ENCODE data around the gene CHDH. TPM values are rescaled to one million over a fixed set of nuclear protein-coding genes. Genes with fewer than 3 reads are reported as not detected.

CHDH gene
- polyA plus RNA-seq, 3 donors: not detected

GRCh38 chr3:53860196-53860595 lies 14.0 kb upstream of the CHDH start:
- Histone ChIP-seq H3K4me3 (replicated peaks in 1 of 3; ENCODE audit: low read depth in 2 of 3, low read length in 3 of 3) (no peak overlapping the region), H3K9me3 (replicated peaks in 1 of 2; ENCODE audit: control insufficient read depth in 1 of 2, insufficient read depth in 1 of 2, low read length in 2 of 2) (no peaks in the 10 kb centered on the region), H3K79me2 (ENCODE audit: insufficient read depth, low read length) (no peaks in the 10 kb centered on the region), H4K20me1 (ENCODE audit: insufficient read depth, low read length) (no peaks in the 10 kb centered on the region), H3K4me1 (ENCODE audit: control insufficient read depth in 1 of 2, insufficient read depth in 2 of 2, low read length in 2 of 2) (no peaks in the 10 kb centered on the region), H3K4me2 (replicated peaks; ENCODE audit: extremely low read depth, low read length, poor library complexity, severe bottlenecking) (no peak overlapping the region), H3K36me3 (replicated peaks in 1 of 2; ENCODE audit: control insufficient read depth in 1 of 2, insufficient read depth in 2 of 2, low read length in 2 of 2) (peaks cover 17 to 65% of the 10 kb centered on the region in 2 donors), H3K9ac (ENCODE audit: insufficient read depth, low read length, poor library complexity, severe bottlenecking) (no peak overlapping the region), H3K27ac (ENCODE audit: low read depth in 1 of 2, low read length in 2 of 2) (no peak overlapping the region), H3K27me3 (ENCODE audit: control insufficient read depth in 2 of 2, insufficient read depth in 2 of 2, low read length in 2 of 2) (peaks cover 0 to 2% of the 10 kb centered on the region in 2 donors), H2AFZ (ENCODE audit: insufficient read depth, low read depth, low read length, poor library complexity, severe bottlenecking) (no peak overlapping the region)
- peaks cover 6% of the 10 kb centered on the region for H3K4me1 Mint-ChIP-seq
- peaks cover 34 to 54% of the 10 kb centered on the region in 2 donors for H3K36me3 Mint-ChIP-seq
- H3K4me3 Mint-ChIP-seq: no peak overlapping the region
- 88% methylated on average over 2 of the region's 4 CpGs for WGBS (ENCODE audit: insufficient coverage)
- no peak for DNase-seq
- peaks cover 3 to 7% (median 4%) of the 10 kb centered on the region in 3 donors for H3K27me3 Mint-ChIP-seq (ENCODE audit: low read depth in 3 of 3)
- no peak overlapping the region for H3K27ac Mint-ChIP-seq
- intact Hi-C loops (cut with micrococcal nuclease): no loop called here
- no peaks in the 10 kb centered on the region for H3K9me3 Mint-ChIP-seq
- TF ChIP-seq, protein P1, sequence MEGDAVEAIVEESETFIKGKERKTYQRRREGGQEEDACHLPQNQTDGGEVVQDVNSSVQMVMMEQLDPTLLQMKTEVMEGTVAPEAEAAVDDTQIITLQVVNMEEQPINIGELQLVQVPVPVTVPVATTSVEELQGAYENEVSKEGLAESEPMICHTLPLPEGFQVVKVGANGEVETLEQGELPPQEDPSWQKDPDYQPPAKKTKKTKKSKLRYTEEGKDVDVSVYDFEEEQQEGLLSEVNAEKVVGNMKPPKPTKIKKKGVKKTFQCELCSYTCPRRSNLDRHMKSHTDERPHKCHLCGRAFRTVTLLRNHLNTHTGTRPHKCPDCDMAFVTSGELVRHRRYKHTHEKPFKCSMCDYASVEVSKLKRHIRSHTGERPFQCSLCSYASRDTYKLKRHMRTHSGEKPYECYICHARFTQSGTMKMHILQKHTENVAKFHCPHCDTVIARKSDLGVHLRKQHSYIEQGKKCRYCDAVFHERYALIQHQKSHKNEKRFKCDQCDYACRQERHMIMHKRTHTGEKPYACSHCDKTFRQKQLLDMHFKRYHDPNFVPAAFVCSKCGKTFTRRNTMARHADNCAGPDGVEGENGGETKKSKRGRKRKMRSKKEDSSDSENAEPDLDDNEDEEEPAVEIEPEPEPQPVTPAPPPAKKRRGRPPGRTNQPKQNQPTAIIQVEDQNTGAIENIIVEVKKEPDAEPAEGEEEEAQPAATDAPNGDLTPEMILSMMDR (IDR thresholded peaks at IDR 0.05): no peak

GRCh38 chr3:53859178-53859577 lies 13.0 kb upstream of the CHDH start:
- Mint-ChIP-seq H3K9me3 (no peaks in the 10 kb centered on the region), H3K4me1 (peaks cover 6% of the 10 kb centered on the region), H3K27me3 (ENCODE audit: low read depth in 3 of 3) (peaks cover 3 to 10% (median 4%) of the 10 kb centered on the region in 3 donors), H3K27ac (no peak overlapping the region), H3K36me3 (peaks cover 26 to 44% of the 10 kb centered on the region in 2 donors), H3K4me3 (no peak overlapping the region)
- no peaks in the 10 kb centered on the region for H3K9me3 ChIP-seq (replicated peaks in 1 of 2; ENCODE audit: control insufficient read depth in 1 of 2, insufficient read depth in 1 of 2, low read length in 2 of 2)
- 100% methylated on average over 3 of the region's 6 CpGs for WGBS (ENCODE audit: insufficient coverage)
- H3K27ac ChIP-seq (ENCODE audit: low read depth in 1 of 2, low read length in 2 of 2): no peak overlapping the region
- no peak overlapping the region for H3K9ac ChIP-seq (ENCODE audit: insufficient read depth, low read length, poor library complexity, severe bottlenecking)
- no peak for DNase-seq
- TF ChIP-seq, protein P1 (IDR thresholded peaks at IDR 0.05): no peak
- H3K4me1 ChIP-seq (ENCODE audit: control insufficient read depth in 1 of 2, insufficient read depth in 2 of 2, low read length in 2 of 2): no peaks in the 10 kb centered on the region
- H3K36me3 ChIP-seq (replicated peaks in 1 of 2; ENCODE audit: control insufficient read depth in 1 of 2, insufficient read depth in 2 of 2, low read length in 2 of 2): peaks cover 7 to 55% of the 10 kb centered on the region in 2 donors
- no peak overlapping the region for H2AFZ ChIP-seq (ENCODE audit: insufficient read depth, low read depth, low read length, poor library complexity, severe bottlenecking)
- H3K79me2 ChIP-seq (ENCODE audit: insufficient read depth, low read length): no peaks in the 10 kb centered on the region
- no peak overlapping the region for H3K4me2 ChIP-seq (replicated peaks; ENCODE audit: extremely low read depth, low read length, poor library complexity, severe bottlenecking)
- peaks cover 0 to 2% of the 10 kb centered on the region in 2 donors for H3K27me3 ChIP-seq (ENCODE audit: control insufficient read depth in 2 of 2, insufficient read depth in 2 of 2, low read length in 2 of 2)
- no peaks in the 10 kb centered on the region for H4K20me1 ChIP-seq (ENCODE audit: insufficient read depth, low read length)
- H3K4me3 ChIP-seq (replicated peaks in 1 of 3; ENCODE audit: low read depth in 2 of 3, low read length in 3 of 3): no peak overlapping the region
- intact Hi-C loops (cut with micrococcal nuclease): no loop called here
